ENCODE results near the gene MREG.

Gene MREG

DNA sequence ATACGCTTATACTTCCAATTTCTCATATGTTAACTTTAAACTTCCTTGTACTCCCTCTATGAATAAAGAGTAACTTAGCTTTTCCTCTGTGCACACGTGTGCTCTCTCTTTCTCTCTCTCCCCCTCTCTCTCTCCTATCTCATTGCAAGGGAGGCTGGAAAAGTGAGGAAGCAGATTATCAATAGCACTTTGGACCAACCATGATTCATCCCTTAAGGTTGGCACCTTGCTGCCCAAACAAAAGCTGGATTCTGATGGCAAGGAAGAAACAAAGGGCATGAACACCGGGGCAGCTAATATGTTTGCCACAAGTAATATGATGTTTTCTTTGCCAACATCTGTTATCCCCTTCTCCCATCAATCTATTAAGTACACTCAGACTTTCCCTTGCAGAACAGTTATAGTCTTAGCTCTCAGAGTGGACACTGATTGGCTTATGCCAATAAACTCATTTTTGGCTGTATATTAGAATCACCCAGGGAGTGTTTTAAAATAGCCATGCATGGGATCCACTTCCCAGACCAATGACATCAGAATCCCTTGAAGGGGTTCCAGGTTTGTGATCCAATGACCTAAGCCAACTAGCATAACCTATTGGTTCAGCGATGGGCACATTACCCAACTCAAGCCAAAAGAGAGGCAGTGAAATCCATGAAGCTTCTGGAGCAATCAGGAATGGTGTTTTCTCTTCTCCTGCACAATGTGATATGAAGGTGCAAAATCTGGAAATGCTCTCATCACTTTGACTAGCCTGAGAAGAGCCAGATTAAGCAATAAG is 60.3 kb downstream of the MREG start:
- H3K4me3 ChIP-seq (ENCODE audit: low read depth, low read length), result no peak overlapping the region
- TF ChIP-seq, protein P1, sequence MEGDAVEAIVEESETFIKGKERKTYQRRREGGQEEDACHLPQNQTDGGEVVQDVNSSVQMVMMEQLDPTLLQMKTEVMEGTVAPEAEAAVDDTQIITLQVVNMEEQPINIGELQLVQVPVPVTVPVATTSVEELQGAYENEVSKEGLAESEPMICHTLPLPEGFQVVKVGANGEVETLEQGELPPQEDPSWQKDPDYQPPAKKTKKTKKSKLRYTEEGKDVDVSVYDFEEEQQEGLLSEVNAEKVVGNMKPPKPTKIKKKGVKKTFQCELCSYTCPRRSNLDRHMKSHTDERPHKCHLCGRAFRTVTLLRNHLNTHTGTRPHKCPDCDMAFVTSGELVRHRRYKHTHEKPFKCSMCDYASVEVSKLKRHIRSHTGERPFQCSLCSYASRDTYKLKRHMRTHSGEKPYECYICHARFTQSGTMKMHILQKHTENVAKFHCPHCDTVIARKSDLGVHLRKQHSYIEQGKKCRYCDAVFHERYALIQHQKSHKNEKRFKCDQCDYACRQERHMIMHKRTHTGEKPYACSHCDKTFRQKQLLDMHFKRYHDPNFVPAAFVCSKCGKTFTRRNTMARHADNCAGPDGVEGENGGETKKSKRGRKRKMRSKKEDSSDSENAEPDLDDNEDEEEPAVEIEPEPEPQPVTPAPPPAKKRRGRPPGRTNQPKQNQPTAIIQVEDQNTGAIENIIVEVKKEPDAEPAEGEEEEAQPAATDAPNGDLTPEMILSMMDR (IDR thresholded peaks at IDR 0.05; ENCODE audit: low read depth, low read length), result no peak
- TF ChIP-seq POLR2A (IDR thresholded peaks at IDR 0.05; ENCODE audit: extremely low read depth, insufficient read length), result no peak
- TF ChIP-seq MYC (IDR thresholded peaks at IDR 0.05; ENCODE audit: low read depth, low read length), result no peak
- TF ChIP-seq MAX (IDR thresholded peaks at IDR 0.05; ENCODE audit: low read depth, low read length), result no peak
- no peak for DNase-seq (ENCODE audit: low read depth)

- no peak for DNase-seq (ENCODE audit: low read depth)
- no peak for TF ChIP-seq POLR2A (IDR thresholded peaks at IDR 0.05; ENCODE audit: extremely low read depth, insufficient read length)
- TF ChIP-seq MAX (IDR thresholded peaks at IDR 0.05; ENCODE audit: low read depth, low read length), result no peak
- no peak for TF ChIP-seq MYC (IDR thresholded peaks at IDR 0.05; ENCODE audit: low read depth, low read length)
- TF ChIP-seq, protein P1 (IDR thresholded peaks at IDR 0.05; ENCODE audit: low read depth, low read length), result no peak
- H3K4me3 ChIP-seq (ENCODE audit: low read depth, low read length), result no peak overlapping the region
Observed at GRCh38 chr2:215951558-215951957, 61.8 kb downstream of the MREG start.

GRCh38 chr2:215949991-215950404 is 63.4 kb downstream of the MREG start:
- H3K4me3 ChIP-seq (ENCODE audit: low read depth, low read length), result no peak overlapping the region
- TF ChIP-seq, protein P1 (IDR thresholded peaks at IDR 0.05; ENCODE audit: low read depth, low read length), result peak; percentile 44
- TF ChIP-seq POLR2A (IDR thresholded peaks at IDR 0.05; ENCODE audit: extremely low read depth, insufficient read length), result no peak
- peak; percentile 56 for DNase-seq (ENCODE audit: low read depth)

- DNase-seq (ENCODE audit: low read depth), result no peak
- TF ChIP-seq, protein P1 (IDR thresholded peaks at IDR 0.05; ENCODE audit: low read depth, low read length), result no peak
- no peak for TF ChIP-seq POLR2A (IDR thresholded peaks at IDR 0.05; ENCODE audit: extremely low read depth, insufficient read length)
- TF ChIP-seq MYC (IDR thresholded peaks at IDR 0.05; ENCODE audit: low read depth, low read length), result no peak
- TF ChIP-seq MAX (IDR thresholded peaks at IDR 0.05; ENCODE audit: low read depth, low read length), result no peak
- H3K4me3 ChIP-seq (ENCODE audit: low read depth, low read length), result no peak overlapping the region
Observed at GRCh38 chr2:215948051-215948450, 65.3 kb downstream of the MREG start.

DNA sequence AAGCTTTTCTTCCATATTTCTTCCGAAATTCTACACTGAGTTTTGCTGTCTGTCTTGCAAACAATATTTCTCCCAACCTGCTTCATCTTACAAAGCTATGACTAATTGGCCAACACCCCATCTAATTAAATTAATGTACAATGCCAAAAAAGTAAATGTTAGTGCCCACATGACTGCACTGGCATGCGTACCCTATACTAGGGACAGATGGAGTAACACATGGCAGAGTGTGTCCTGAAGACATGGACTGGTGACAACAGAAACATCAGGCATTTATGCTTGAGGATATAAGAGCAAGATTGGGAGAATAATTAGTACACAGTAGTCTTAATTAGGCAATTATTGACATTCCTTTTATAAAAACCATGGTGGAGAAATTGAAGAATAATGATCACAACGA is 66.8 kb downstream of the MREG start:
- TF ChIP-seq MYC (IDR thresholded peaks at IDR 0.05; ENCODE audit: low read depth, low read length) (no peak), MAX (IDR thresholded peaks at IDR 0.05; ENCODE audit: low read depth, low read length) (no peak), POLR2A (IDR thresholded peaks at IDR 0.05; ENCODE audit: extremely low read depth, insufficient read length) (no peak)
- TF ChIP-seq, protein P1 (IDR thresholded peaks at IDR 0.05; ENCODE audit: low read depth, low read length), result no peak
- no peak for DNase-seq (ENCODE audit: low read depth)
- no peak overlapping the region for H3K4me3 ChIP-seq (ENCODE audit: low read depth, low read length)

Data from NB4 (cell line).